Measurements from ENCODE around the gene TESK2. TPM values are rescaled to one million over a fixed set of nuclear protein-coding genes. Genes with fewer than 3 reads are reported as not detected.

The TESK2 gene
- total and polyA plus RNA-seq, 2 of the 13 experiments (the other 11 are each of a cell fraction or from before 2014, with no cell fraction given), result 5.5 to 9.6 TPM

- CTCF ChIA-PET (ENCODE audit: low intra/inter-chr PET ratio, low total read pairs), result no interaction called here
Observed at GRCh38 chr1:45353685-45354084, 137.3 kb downstream of the TESK2 start.

GRCh38 chr1:45351508-45351907 lies 139.5 kb downstream of the TESK2 start:
- no peak overlapping the region for H3K27ac ChIP-seq (ENCODE audit: extremely low read length, insufficient read depth, low read length)
- FAIRE-seq (no peak), DNase-seq (ENCODE audit: low spot score) (no peak), ATAC-seq (0 out of 3 replicates have a peak, but pooled peaks have one; percentile 7)
- no peak overlapping the region for H3K4me3 ChIP-seq (replicated peaks in 1 of 3; ENCODE audit: insufficient read depth in 1 of 3, low read depth in 2 of 3, low read length in 3 of 3)
- H3K9me3 ChIP-seq (ENCODE audit: low read length), result no peaks in the 10 kb centered on the region
- no peaks in the 10 kb centered on the region for H3K79me2 ChIP-seq (ENCODE audit: insufficient read depth, low read length)
- no peaks in the 10 kb centered on the region for H3K27me3 ChIP-seq (ENCODE audit: control insufficient read depth in 1 of 2, insufficient read depth in 2 of 2, low read length in 2 of 2)
- H3K4me1 ChIP-seq (ENCODE audit: insufficient read depth, low read length), result peaks cover 28% of the 10 kb centered on the region
- in situ Hi-C loops (cut with HindIII; ENCODE audit: extremely low pct_ligation_motif_present, low pct_unique_long_range_greater_than_20kb) (loop anchor here (25.0 kb wide), 1 partner anchor 236 kb away; the partner anchor contains the start of gene NASP), intact Hi-C loops (cut with micrococcal nuclease; ENCODE audit: unreplicated experiment) (no loop called here)
- ChIA-PET CTCF (ENCODE audit: low intra/inter-chr PET ratio, low total read pairs) (no interaction called here), POLR2A (interaction anchor here (1.6 to 4.9 kb wide), 3 partner anchors 12 to 170 kb away, joined by 3 to 49 read pairs (median 4); partner anchors contain the start of genes CCDC163, MMACHC, MUTYH and PRDX1)
- no peak overlapping the region for H3K9ac ChIP-seq (ENCODE audit: insufficient read depth, low read depth, low read length)
- H3K36me3 ChIP-seq (replicated peaks in 1 of 2; ENCODE audit: control insufficient read depth in 1 of 2, insufficient read depth in 2 of 2, low read length in 2 of 2), result no peaks in the 10 kb centered on the region; a peak in 2 of 5 replicates
- H4K20me1 ChIP-seq (ENCODE audit: insufficient read depth, low read length), result no peaks in the 10 kb centered on the region
- WGBS (ENCODE audit: low lambda C conversion rate), result 39% methylated on average over 5 of the region's 5 CpGs
- no peak overlapping the region for H2AFZ ChIP-seq (ENCODE audit: low read length)
- BruUV-seq (replicated peaks), result no TSS peak
- no peak overlapping the region for H3K4me2 ChIP-seq (ENCODE audit: low read depth, low read length)
- no peak for TF ChIP-seq SOX5 (CRISPR knock-in tag; IDR thresholded peaks at IDR 0.05; ENCODE audit: borderline replicate concordance)
- TF ChIP-seq ZNF547 (CRISPR knock-in tag; IDR thresholded peaks at IDR 0.05), result no peak
- TF ChIP-seq RFXANK (CRISPR knock-in tag; IDR thresholded peaks at IDR 0.05), result no peak
- no peak for TF ChIP-seq CENPT (CRISPR knock-in tag; IDR thresholded peaks at IDR 0.05; ENCODE audit: low read depth)
- no peak for TF ChIP-seq GTF2F1 (IDR thresholded peaks at IDR 0.05; ENCODE audit: low read length)
- TF ChIP-seq ZNF263 (CRISPR knock-in tag; IDR thresholded peaks at IDR 0.05), result peak; percentile 92
- no peak for TF ChIP-seq ZNF781 (CRISPR knock-in tag; IDR thresholded peaks at IDR 0.05; ENCODE audit: borderline replicate concordance, not compliant biosample characterization)
- peak; percentile 73 for TF ChIP-seq PRDM15 (CRISPR knock-in tag; IDR thresholded peaks at IDR 0.05)
- no peak for TF ChIP-seq LRRFIP1 (CRISPR knock-in tag; conservative IDR thresholded peaks at IDR 0.05)
- no peak for TF ChIP-seq ELF1 (CRISPR knock-in tag; IDR thresholded peaks at IDR 0.05)
- TF ChIP-seq MAFK (conservative IDR thresholded peaks at IDR 0.05 in 1 of 2, IDR thresholded peaks at IDR 0.05 in 1 of 2; ENCODE audit: low read length in 2 of 2), result no peak

More at GRCh38 chr1:45353685-45354084, 137.3 kb downstream of the TESK2 start:
- POLR2A ChIA-PET, result interaction anchor here (1.3 kb wide), 1 partner anchor 168 kb away, joined by 3 read pairs; the partner anchor contains the start of gene PRDX1
- no peak overlapping the region for H3K4me3 ChIP-seq (replicated peaks in 1 of 3; ENCODE audit: insufficient read depth in 1 of 3, low read depth in 2 of 3, low read length in 3 of 3)
- H3K9me3 ChIP-seq (ENCODE audit: low read length), result no peaks in the 10 kb centered on the region
- H3K4me2 ChIP-seq (ENCODE audit: low read depth, low read length), result no peak overlapping the region
- no peak for TF ChIP-seq MEIS2 (CRISPR knock-in tag; IDR thresholded peaks at IDR 0.05)
- TF ChIP-seq ZNF558 (CRISPR knock-in tag; IDR thresholded peaks at IDR 0.05; ENCODE audit: borderline replicate concordance), result no peak
- no peak for TF ChIP-seq SMC3 (IDR thresholded peaks at IDR 0.05; ENCODE audit: low read length)
- no peak for TF ChIP-seq HNRNPL (IDR thresholded peaks at IDR 0.05; ENCODE audit: low read depth, low read length)
- TF ChIP-seq YEATS2 (CRISPR knock-in tag; IDR thresholded peaks at IDR 0.05; ENCODE audit: borderline replicate concordance), result no peak
- no peaks in the 10 kb centered on the region for H3K79me2 ChIP-seq (ENCODE audit: insufficient read depth, low read length)
- BruUV-seq (replicated peaks), result no TSS peak
- in situ Hi-C loops (cut with HindIII; ENCODE audit: extremely low pct_ligation_motif_present, low pct_unique_long_range_greater_than_20kb) (loop anchor here (25.0 kb wide), 1 partner anchor 234 kb away; the partner anchor contains the start of gene NASP), intact Hi-C loops (cut with micrococcal nuclease; ENCODE audit: unreplicated experiment) (no loop called here)
- WGBS (ENCODE audit: low lambda C conversion rate), result 94% methylated on average over 2 of the region's 2 CpGs
- H3K9ac ChIP-seq (ENCODE audit: insufficient read depth, low read depth, low read length), result no peak overlapping the region
- H3K36me3 ChIP-seq (replicated peaks in 1 of 2; ENCODE audit: control insufficient read depth in 1 of 2, insufficient read depth in 2 of 2, low read length in 2 of 2), result no peaks in the 10 kb centered on the region
- ATAC-seq, result no peak
- H2AFZ ChIP-seq (ENCODE audit: low read length), result no peak overlapping the region
- DNase-seq (ENCODE audit: low spot score), result no peak
- H4K20me1 ChIP-seq (ENCODE audit: insufficient read depth, low read length), result no peaks in the 10 kb centered on the region
- no peak for FAIRE-seq
- no peak overlapping the region for H3K27ac ChIP-seq (ENCODE audit: extremely low read length, insufficient read depth, low read length)
- H3K27me3 ChIP-seq (ENCODE audit: control insufficient read depth in 1 of 2, insufficient read depth in 2 of 2, low read length in 2 of 2), result no peaks in the 10 kb centered on the region
- H3K4me1 ChIP-seq (ENCODE audit: insufficient read depth, low read length), result peaks cover 32% of the 10 kb centered on the region
